Left lobe of liver (tissue), 2 donors: ENCODE results near the gene SRGAP2B. TPM values are rescaled to one million over a fixed set of nuclear protein-coding genes. Genes with fewer than 3 reads are reported as not detected.
"Not testable (repeated sequence)": the region's sequence is repeated elsewhere in the genome, so short reads cannot be mapped to it uniquely, and the experiment has no call there.

Source experiments
- ATAC-seq: fragments of 200-7000 bp; cut with Tn5 transposase; one replicate; pipeline ENCODE4 v1.9.1; 2020; ENCODE audit warnings: mild to moderate bottlenecking, moderate library complexity
- DNase-seq: peaks from one replicate; pipeline ENCODE4 v3.0.0-alpha.2; 2020; ENCODE audit warnings: low spot score
- total RNA-seq: library from RNA; stranded (reverse); gene quantifications from one replicate; pipeline ENCODE4 v1.2.1, GENCODE V29; 2021
- donor health status: DM: no; HTN: no; CAD: no; lungs with moderate emphysema.
- donor health status: DM: no; HTN: yes; CAD: no.

Gene SRGAP2B
- total RNA-seq, 1 donor from 2014 or later = 6.4 TPM

DNA sequence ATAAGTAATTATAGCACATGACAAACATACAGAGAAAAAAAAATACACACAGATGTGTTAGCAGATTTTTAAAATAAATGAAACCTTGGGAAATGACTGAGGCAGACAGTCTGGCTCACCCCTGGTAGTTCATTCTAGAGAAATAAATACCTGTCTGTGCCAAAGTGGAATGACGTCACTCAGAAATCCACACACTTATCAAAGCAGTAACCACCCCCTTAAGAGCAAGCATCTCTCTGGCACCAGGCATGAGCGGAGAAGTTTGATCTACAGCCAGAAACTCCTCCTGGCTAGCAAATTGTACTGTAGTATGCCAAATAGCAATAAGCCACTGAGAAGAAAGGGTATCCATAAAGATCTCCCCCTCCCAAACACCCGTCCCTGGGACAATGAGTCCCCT, 131.6 kb downstream of the SRGAP2B start:
- not testable (repeated sequence) for DNase-seq
- ATAC-seq = peak; percentile 87

DNA sequence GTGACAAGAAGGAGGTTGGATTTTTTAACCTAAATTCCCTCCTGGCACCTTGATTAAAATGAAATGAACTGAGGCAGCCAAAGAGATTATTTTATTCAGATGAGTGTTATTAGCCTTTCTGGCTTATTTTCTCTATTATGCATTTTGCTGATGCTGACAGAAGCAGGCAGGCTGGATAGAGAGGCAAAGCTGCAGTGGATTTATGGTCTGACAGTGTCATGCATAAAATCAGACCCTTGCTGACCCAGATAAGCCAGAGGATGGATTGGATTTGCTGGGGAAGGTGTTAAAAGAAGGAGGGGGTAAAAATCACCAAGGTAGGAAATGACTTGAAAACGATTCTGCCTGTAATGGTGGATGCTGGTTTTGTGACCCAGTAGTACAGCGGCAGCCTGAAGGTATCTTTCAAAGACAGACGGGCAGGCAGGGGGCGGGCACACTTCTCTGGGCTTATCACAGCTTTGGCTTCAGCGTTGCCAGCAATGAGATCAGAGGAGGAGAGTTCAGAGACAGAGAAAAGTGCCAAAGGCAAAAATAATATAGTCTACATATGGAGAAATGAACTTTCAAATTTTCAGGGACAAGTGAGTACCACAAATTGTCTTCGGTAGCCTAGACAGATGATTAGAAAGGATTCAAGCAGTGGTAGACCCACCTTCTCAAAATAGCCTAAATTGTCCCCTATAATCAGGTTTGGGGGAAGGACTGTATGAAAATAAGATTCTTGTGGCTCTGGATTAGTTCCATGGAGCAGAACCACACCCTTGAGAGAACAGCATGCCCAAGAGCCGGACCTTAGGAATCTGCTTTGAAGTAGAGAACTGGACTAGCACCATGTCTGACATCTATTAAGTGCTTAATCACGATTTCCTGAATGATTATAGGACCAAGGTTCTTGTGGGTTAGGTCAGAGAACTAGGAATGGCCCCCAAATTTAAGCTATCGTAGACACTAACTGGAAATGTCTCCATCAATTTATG, 133.2 kb downstream of the SRGAP2B start:
- DNase-seq, ATAC-seq: not testable (repeated sequence)

- DNase-seq, ATAC-seq: not testable (repeated sequence)
These were observed 134.1 kb downstream of the SRGAP2B start for GRCh38 chr1:144960929-144961488.

GRCh38 chr1:144948390-144948789, 146.7 kb downstream of the SRGAP2B start:
- ATAC-seq, DNase-seq: not testable (repeated sequence)

GRCh38 chr1:144947495-144947894, 147.6 kb downstream of the SRGAP2B start:
- ATAC-seq, DNase-seq: not testable (repeated sequence)

- ATAC-seq, DNase-seq: not testable (repeated sequence)
These were observed 148.3 kb downstream of the SRGAP2B start for GRCh38 chr1:144946525-144947480.

GRCh38 chr1:144941710-144942109, 153.4 kb downstream of the SRGAP2B start:
- ATAC-seq, DNase-seq: not testable (repeated sequence)

DNA sequence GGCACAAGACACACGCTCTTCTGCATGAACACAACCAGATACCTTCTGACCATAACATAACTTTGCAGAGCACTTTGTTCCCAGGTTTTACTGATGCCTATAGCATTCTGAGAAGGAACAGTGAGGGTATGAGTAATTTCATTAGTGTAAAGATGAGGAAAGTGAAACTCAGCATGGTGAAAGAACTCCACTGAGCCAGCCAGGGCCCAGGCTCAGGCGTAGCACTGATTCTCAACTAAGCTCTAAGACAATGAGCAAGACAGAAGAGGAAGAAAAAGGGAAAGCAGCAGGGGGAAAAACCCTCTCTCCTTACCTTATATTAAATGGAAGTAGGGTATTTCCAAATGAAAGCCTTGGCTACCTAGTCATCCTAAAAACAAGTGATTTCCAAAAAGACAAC, 155.1 kb downstream of the SRGAP2B start:
- DNase-seq, ATAC-seq: not testable (repeated sequence)

DNA sequence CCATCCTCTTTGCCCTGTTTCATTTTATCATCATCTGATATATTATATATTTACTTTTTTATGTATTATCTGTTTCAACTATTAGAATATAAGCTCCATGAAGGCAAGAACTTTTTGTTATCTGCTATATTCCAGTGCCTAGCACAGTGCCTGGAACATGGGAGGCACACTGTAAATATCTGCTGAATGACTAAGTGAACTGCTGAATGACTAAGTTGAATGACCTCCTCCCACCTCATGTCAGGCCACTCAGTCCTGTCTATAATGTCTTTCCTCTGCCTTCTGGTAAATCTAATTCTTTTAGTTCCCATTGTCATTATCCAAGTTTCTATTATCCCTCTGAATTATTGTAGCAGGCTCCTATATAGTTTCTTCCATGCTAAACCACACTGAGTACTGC, 156.5 kb downstream of the SRGAP2B start:
- DNase-seq, ATAC-seq: not testable (repeated sequence)

GRCh38 chr1:144936186-144936732, 158.9 kb downstream of the SRGAP2B start:
- ATAC-seq, DNase-seq: not testable (repeated sequence)

- ATAC-seq, DNase-seq: not testable (repeated sequence)
These were observed 159.8 kb downstream of the SRGAP2B start for GRCh38 chr1:144935310-144935709.

DNA sequence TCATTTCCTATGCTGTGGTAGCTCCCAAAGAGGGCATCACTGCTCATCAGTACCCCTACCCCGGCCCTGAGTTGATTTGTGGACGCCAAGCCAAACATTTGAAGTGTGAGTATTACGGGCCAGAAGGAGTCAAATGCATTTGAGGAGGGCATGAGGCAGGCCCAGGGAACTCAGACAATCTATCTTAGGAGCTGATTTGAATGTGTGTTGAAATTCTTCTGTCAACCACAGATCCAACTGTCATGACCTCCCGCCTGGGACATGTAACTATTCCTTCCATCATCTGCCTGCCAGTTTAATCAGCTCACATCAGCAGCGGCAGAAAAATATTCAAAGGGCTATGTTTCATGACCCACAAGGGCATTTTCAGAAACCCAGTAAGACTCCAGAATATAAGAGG, 162.1 kb downstream of the SRGAP2B start:
- not testable (repeated sequence) for DNase-seq
- ATAC-seq = peak; percentile 79

GRCh38 chr1:144932153-144932552, 163.0 kb downstream of the SRGAP2B start:
- not testable (repeated sequence) for DNase-seq, ATAC-seq

DNA sequence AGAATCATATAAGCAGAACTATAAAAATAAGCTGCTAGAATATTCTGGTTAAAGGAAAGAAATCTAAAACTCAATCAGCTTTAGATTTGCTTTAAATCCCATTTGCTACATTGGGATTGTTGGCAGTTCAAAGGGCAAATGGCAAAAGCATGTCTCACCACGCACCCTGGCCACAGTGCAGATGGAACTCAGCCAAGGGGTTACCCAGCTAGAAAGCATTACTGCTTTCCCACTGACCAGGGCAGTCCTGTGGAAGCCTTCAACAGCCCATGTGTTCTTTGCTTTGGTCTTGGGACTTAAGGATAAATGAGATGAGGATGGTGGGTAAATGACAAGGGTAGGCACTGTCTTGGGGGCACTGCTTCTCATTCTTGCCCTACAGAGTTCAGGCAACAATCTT, 163.6 kb downstream of the SRGAP2B start:
- DNase-seq = not testable (repeated sequence)
- ATAC-seq = peak; percentile 92

DNA sequence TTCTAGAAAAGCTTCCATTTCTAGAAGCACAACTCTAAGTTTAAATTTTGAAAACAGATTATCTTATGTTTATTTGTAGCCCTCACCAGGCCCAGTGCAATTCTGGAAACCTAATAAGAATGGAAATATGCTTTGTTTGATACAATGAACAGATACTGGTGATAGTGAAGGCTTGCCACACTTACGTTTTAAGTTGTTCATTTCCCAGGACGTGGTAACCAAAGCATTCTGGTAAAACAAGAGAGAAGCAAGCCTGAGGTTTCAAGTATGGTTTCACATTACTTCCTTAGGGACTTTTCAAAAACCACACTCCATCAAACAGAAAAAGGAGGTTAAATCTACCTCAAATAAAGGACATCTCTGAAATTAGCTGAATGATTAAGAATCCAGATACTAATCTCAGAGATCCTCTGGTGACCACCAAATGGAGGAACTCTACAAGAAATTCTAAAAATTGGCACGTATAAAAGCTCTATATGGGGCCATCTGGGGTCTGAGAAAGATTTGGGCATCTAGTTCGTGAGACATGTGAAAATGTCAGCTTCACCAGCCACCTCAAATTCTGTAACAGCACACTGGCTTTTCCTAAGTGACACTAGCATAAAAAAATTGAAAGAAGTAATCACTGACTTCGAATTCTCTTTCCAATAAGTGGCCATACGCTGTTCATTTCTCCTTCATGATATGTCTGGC, 164.9 kb downstream of the SRGAP2B start:
- ATAC-seq, DNase-seq: not testable (repeated sequence)

- ATAC-seq, DNase-seq: not testable (repeated sequence)
These were observed 167.8 kb downstream of the SRGAP2B start for GRCh38 chr1:144927292-144927691.

DNA sequence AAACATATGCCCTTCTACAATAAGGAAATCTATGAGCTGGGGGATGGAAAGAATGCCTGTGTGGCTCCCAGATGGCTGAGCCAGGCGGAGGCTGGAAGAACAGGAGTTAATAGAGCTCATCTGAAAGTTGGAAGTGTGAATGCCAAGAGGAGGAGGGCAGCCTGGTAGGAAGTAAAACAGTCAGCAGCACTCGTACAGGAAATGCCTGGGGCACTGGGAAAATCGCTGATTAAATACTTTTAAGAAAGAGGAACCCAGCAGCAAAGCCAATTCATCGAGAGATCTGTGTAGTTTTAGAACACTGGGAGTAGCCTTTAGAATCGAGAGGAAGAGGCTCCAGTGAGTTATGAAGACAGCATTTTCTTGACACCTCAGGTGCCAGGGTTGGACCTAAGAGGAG, 171.5 kb downstream of the SRGAP2B start:
- ATAC-seq, DNase-seq: not testable (repeated sequence)

- peak; percentile 60 for ATAC-seq
- DNase-seq = not testable (repeated sequence)
These were observed 172.3 kb downstream of the SRGAP2B start for GRCh38 chr1:144922785-144923184.

GRCh38 chr1:144919106-144919505, 176.0 kb downstream of the SRGAP2B start:
- not testable (repeated sequence) for ATAC-seq, DNase-seq
